HG03469 (cell line): ENCODE measurements around the gene LTBP1.

Experiments
- ATAC-seq: cut with Tn5 transposase; IDR thresholded peaks from one replicate; pipeline ENCODE4 v1.9.1; 2021; ENCODE audit warnings: mild to moderate bottlenecking, moderate library complexity, moderate number of reproducible peaks; ENCODE audit not compliant: unreplicated experiment

LTBP1 gene

GRCh38 chr2:33008716-33009115 lies 62.0 kb downstream of the LTBP1 start:
- no peak for ATAC-seq

- ATAC-seq = no peak
These were observed 62.5 kb downstream of the LTBP1 start for GRCh38 chr2:33009249-33009648.

DNA sequence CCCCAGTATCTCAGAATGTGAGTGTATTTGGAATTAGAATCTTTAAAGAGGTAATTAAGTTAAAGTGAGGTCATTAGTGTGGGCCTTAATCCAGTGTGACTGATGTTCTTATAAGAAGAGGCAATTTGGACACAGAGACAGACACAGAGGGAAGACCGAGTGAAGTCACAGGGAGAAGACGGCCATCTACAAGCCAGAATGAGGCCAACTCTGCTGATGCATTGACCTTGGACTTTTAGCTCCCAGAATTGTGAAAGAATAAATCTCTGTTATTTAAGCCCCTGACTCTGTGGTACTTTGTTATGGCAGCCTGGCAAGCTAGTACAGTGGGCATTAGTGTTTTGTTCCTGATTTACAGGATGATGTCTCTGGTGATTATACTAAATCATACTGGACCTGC lies 64.6 kb downstream of the LTBP1 start:
- ATAC-seq = no peak

DNA sequence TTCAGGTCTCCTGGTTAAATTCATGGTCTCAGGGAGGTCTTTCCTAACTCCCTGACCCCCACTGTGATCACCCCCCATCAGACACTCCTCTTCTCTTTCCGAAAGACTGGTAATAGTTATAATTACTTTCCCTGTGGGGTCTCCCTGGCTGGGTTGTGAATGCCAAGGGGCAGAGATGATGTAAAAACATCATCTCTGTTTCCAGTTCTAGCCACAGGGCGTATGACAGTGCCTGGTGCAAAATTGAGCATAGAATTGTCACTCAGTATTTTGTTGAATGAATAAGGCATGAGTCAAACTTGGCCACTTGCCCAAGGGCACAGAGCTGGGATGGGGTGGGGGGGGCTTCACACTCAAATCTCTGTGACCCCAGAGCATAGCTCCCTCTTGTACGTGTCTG lies 65.2 kb downstream of the LTBP1 start:
- ATAC-seq = no peak

- no peak for ATAC-seq
These were observed 66.9 kb downstream of the LTBP1 start for GRCh38 chr2:33013684-33014110.

- no peak for ATAC-seq
These were observed 67.5 kb downstream of the LTBP1 start for GRCh38 chr2:33014268-33014667.

GRCh38 chr2:33015421-33016142 lies 68.8 kb downstream of the LTBP1 start:
- no peak for ATAC-seq

- ATAC-seq = no peak
These were observed 71.5 kb downstream of the LTBP1 start for GRCh38 chr2:33018271-33018670.

DNA sequence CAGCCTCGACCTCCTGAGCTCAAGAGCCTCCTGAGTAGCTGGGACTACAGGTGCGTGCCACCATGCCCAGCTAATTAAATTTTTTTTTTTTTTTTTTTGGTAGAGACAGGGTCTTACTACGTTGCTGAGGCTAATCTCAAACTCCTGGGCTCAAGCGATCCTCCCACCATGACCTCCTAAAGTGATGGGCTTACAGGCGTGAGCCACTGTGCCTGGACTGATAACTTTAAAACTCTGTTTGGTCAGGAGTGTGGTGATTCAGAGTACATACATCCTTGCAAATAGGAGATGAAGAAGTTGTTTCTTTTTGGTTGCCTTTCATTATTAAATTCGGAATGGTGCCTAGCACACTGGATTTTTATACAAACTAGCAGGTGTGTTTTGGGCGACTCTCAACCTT lies 73.0 kb downstream of the LTBP1 start:
- no peak for ATAC-seq

DNA sequence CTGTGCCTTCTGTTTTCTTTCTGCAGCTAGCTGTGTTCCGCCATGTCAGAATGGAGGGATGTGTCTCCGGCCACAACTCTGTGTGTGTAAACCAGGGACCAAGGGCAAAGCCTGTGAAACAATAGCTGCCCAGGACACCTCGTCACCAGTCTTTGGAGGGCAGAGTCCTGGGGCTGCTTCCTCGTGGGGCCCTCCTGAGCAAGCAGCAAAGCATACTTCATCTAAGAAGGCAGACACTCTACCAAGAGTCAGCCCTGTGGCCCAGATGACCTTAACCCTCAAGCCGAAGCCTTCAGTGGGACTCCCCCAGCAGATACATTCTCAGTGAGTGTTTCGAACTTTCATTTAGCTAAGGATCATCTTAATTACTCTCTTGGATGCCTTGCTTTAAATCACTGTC lies 74.1 kb downstream of the LTBP1 start:
- no peak for ATAC-seq

- no peak for ATAC-seq
These were observed 74.9 kb downstream of the LTBP1 start for GRCh38 chr2:33021542-33022227.

DNA sequence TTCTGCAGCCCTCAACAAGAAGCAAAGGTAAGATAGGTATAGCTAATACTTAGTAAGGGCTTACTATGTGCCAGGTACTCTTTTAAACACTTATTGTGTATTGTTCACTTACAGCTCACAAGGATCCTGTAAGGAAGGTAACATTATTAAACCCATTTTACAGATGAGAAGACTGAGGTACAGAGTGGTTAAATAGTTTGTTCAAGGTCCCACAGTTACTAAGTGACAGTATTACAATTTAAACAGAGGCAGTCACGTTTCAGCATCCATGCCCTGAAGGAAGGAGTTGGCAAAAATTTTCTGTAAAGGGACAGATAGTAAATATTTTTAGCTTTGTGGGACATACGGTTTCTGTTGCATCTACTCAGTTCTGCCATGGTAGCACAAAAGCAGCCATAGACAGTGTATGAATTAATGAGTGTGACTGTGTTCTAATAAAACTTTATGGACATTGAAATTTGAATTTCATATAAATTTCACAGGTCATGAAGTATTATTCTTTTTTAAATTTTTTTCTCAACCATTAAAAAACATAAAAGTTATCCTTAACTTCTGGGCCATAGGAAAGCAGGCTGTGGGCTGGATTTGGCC lies 75.7 kb downstream of the LTBP1 start:
- no peak for ATAC-seq

DNA sequence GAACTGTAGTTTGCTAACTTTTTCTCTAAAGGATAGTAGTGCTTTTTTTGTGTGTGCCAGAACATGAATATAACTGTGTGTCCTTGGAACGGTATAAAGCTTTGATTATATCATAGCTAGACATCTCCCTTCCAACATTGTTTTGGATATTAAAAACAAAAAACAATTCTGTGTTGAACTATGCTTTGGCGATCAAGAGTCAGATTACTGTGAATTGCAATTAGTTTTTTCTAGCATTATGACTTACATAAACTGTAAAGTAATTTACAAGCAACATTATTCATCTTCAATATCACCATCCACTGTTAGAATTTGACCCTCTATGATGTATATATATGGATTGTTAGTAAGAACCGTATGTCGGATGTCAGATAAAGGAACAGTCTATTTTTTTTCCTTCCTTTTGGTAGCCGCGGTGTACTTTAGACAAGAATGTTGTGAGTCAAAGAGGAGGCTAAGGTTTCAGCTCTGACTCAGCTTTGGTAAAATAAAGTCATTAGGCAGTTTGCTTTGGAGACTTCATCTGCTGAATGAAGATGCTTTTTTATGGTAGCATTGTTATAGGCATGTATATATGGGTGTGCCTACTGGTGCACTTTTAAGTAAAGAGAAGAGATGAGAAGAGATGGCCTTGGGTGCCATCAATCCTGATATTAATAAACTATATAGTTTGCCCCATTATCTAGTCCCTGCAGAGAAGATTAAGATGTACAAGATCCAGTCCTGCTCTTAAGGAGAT lies 76.4 kb downstream of the LTBP1 start:
- no peak for ATAC-seq

- no peak for ATAC-seq
These were observed 77.2 kb downstream of the LTBP1 start for GRCh38 chr2:33023728-33024500.

DNA sequence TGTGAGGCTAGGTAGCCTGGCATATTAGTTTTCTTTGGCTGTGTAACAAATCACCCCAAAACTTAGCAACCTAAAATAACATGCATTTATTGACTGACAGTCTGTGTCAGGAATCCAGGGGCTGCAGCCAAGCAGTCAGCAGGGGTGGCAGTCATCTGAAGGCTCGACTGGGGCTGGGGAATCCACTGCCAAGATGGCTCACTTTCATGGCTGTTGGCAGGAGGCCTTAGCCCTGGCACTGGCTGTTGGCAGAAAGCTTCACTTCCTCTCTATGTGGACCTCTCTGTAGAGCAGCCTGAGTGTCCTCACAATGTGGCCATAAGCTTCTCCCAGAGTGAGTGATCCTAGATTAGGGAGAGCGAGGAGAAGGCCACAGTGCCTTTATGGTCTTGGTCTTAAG lies 78.0 kb downstream of the LTBP1 start:
- ATAC-seq = no peak

- no peak for ATAC-seq
These were observed 82.7 kb downstream of the LTBP1 start for GRCh38 chr2:33029459-33029858.

DNA sequence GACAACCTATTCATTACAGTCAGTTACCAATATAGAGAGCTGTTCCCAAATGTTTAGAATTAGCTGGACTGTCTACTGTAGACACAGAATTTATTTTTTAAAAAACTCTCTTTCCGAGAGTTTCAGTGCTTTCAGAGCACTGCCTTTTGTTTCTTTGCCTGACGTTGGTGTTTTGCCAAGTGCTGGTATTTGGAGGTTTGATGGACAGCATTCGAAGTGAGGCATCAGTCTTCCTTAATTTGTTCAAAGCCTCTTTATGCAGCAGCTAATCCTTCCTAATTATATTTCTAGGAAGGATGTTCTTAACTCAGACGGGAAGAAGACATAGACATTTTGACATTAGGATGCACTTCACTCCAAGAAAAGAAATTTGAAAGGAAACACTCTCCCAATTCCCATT lies 83.2 kb downstream of the LTBP1 start:
- no peak for ATAC-seq

GRCh38 chr2:33030326-33030725 lies 83.6 kb downstream of the LTBP1 start:
- no peak for ATAC-seq

- ATAC-seq = no peak
These were observed 85.5 kb downstream of the LTBP1 start for GRCh38 chr2:33032245-33032644.

DNA sequence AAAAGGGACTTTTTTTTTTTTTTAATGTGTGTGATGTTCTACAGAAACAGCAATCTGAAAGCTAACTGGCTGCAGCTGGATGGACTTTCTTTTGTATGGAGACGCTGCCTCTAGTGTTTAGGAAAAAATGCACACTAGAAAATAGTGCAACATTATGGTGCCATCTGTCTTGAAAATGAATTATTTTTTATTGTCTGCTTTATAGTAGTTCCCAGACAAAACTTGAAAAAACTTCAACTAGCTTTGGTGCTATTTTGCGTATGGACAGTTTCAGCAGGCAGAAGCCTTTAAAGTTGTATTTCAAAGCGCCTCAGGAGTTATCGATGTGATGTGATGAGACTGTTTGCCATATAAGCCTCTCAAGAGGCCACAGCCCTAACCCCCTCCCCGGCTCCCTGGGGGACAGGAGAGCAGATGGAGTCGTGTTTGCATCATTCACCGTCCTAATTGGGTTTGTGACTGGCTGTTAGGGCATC lies 86.9 kb downstream of the LTBP1 start:
- no peak for ATAC-seq

DNA sequence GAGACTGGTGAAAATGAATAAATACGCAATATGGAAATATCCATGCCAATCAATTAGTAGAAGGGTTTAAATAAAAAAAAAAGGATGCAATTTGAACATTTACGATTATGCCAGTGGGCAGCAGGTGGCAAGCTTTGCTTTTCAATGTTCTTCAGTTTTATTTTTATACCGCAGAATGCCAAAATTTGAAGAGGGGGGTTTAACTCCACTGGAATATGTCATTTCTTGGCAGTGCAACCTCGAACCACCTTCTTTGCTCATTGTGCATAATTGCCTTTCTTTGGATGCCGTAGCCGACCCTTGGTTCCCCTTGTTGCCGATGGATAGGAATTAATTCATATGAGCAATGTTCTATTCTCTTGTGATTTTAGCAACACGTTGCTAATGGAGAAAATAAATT lies 88.0 kb downstream of the LTBP1 start:
- no peak for ATAC-seq
